Activated T-cell treated with anti-CD3 and anti-CD28 coated beads, Interleukin-2, amount 50 U/mL, for 4 hours (primary cell): ENCODE measurements around the gene GJD3. TPM values are rescaled to one million over a fixed set of nuclear protein-coding genes. Genes with fewer than 3 reads are reported as not detected.

ENCODE experiments used
- ATAC-seq, 2 donors: fragments of 200-7000 bp; cut with Tn5 transposase; one replicate each; pipeline ENCODE4 v1.10.0; 2021
- DNase-seq: peaks from one replicate; pipeline ENCODE4 v3.0.0-alpha.2; 2020
- H3K27me3 Mint-ChIP-seq: one replicate; pipeline ENCODE4 v1.8.0; 2021; ENCODE audit warnings: low read depth, mixed read lengths
- H3K36me3 Mint-ChIP-seq: one replicate; pipeline ENCODE4 v1.8.0; 2022; ENCODE audit warnings: mixed read lengths; ENCODE audit not compliant: insufficient read depth
- H3K4me1 Mint-ChIP-seq: one replicate; pipeline ENCODE4 v1.8.0; 2021; ENCODE audit warnings: low read depth, mixed read lengths
- H3K4me3 Mint-ChIP-seq: one replicate; pipeline ENCODE4 v1.8.0; 2021; ENCODE audit warnings: mild to moderate bottlenecking, moderate library complexity, mixed read lengths
- H3K9me3 Mint-ChIP-seq: one replicate; pipeline ENCODE4 v1.8.0; 2021; ENCODE audit warnings: mixed read lengths
- total RNA-seq, 3 donors: library from RNA; stranded (reverse); gene quantifications; one replicate each; pipeline ENCODE4 v1.2.1, GENCODE V29; 2021

Gene GJD3
- total RNA-seq, 3 donors from 2014 or later = not detected

DNA sequence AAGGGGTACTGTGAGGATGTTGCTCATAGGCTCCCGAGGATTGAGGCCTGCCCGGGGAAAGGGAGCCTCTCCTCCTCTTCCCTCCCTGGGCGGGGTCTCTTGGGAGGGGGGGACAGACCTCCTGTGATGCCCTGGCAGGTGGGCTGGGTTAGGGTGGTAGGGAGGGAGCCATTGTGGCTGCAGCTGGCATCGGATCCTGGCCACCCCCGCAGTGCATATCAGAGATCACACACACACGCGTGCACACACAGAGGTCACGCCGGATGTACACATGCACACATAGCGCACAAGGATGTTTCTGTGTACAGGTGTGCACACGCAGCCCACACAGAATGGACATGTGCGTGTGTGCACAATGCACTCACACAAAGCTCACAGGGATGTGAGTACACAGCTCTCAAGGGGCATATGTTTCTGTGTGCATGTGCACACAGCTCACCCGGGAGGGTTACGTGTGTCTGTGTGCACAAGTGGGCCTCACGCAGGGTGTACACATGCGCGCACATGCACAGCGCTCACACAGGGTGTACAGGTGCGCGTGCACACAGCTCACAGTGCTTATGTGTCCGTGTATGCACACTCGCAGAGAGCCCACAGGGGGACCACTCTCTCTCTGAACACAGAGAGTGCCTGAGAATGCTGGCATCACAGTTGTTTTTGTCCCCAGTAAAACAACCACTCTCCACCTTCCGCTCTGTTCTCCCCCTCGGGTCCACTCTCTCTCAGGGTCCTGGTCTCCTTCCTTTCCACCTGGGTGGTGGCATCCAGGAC, 2.4 kb downstream of the GJD3 start:
- ATAC-seq (peak; percentile 3 to 4), DNase-seq (no peak)
- H3K36me3 Mint-ChIP-seq = no peaks in the 10 kb centered on the region
- peak overlapping the region; percentile 65 for H3K4me3 Mint-ChIP-seq
- peaks cover 9% of the 10 kb centered on the region for H3K4me1 Mint-ChIP-seq
- H3K9me3 Mint-ChIP-seq = no peaks in the 10 kb centered on the region
- H3K27me3 Mint-ChIP-seq = peaks cover 11% of the 10 kb centered on the region

DNA sequence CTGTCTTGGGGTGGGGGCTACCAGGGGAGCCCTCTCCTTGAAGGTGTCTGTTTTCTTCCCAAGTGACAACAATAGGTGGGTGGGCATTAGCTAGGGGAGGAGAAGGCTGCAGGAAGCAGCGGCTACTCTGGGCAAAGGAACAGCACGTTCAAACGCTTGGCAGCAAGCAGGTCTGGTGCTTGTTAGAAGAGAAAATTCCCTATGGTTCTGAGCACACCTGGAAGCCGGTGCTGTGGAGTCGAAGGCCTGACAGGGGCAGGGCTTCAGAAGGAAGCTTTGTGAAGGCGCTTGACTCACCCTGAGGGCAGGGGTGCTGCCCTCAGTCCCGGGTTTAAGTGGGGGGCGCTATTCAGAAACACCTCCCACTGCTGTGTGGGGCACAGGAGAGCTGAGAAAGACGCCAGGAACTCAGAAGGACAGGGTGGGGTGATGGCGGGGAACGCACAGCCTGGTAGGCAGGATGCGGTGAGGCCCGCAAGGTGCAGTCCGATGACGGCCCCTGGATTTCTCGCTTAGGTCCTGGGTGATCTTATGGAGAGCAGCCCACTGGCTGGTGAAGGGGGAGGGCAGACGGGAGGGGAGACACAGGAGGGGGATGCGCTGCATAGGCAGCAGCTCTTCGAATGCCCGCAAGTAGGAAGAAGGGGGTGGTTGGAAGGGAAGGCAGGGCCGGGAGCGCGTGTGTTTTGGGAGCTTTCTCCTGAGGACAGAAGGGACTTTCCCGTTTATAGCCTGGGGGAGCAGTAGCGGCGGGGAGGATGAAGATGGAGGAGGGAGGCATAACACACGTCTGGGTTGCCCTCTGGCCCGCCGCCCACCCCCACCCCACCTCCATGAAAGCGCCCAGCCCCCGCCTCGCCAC, 3.2 kb downstream of the GJD3 start:
- H3K36me3 Mint-ChIP-seq = no peaks in the 10 kb centered on the region
- peaks cover 9% of the 10 kb centered on the region for H3K4me1 Mint-ChIP-seq
- peaks cover 11% of the 10 kb centered on the region for H3K27me3 Mint-ChIP-seq
- H3K9me3 Mint-ChIP-seq = no peaks in the 10 kb centered on the region
- DNase-seq (no peak), ATAC-seq (no peak)
- no peak overlapping the region for H3K4me3 Mint-ChIP-seq

DNA sequence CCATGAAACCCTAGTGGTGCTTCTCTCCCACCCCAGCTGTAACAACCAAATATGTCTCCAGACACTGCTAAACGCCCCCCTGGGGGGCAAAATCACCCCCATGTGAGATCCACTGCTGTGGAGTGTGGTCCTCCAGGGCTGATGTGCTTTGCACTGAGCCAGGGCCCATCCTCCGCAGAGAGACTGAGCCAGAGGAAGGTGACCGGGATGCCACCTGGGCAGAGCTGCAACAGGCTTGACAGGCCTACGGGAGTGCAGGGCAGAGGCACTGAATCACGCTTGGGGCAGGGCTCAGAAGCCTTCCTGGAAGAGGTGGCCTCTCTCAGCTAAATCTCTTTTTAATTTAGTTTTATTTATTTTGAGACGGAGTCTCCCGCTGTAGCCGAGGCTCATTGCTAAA, 4.4 kb downstream of the GJD3 start:
- no peak overlapping the region for H3K4me3 Mint-ChIP-seq
- DNase-seq (no peak), ATAC-seq (no peak)
- peaks cover 9% of the 10 kb centered on the region for H3K4me1 Mint-ChIP-seq
- H3K9me3 Mint-ChIP-seq = no peaks in the 10 kb centered on the region
- H3K27me3 Mint-ChIP-seq = peaks cover 11% of the 10 kb centered on the region
- peaks cover 3% of the 10 kb centered on the region for H3K36me3 Mint-ChIP-seq

DNA sequence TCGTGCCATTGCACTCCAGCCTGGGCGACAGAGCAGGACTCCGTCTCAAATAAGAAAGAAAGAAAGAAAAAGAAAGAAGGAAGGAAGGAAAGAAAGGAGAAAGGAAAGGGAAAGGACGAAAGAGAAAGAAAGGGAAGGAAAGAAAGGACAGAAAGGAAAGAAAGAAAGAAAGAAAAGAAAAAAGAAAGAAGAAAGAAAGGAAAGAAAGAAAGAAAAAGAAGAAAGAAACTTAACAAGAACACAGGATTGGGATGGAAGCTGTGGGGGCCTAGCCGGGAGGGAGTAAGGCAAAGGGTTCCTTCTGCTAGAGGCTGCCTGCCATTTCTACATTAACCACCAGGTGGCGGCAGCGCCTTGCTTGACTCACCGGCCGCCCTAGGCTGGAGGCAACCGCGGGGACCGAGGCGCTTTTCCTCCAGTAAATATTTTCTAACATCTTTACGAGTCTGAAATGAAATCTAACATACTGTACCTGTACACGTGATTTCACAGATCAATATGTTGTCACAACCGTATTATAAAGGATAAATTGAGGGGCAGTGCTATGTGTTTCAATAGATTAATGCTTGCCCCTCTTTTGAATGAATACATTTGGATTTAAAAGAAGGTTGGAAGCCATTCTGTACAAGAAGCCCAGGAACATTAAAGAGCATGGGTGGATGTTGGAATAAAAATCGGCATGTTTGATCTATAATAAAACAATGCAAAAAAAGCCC, 6.1 kb downstream of the GJD3 start:
- DNase-seq (peak; percentile 92), ATAC-seq (peak; percentile 36 to 41)
- Mint-ChIP-seq H3K9me3 (no peaks in the 10 kb centered on the region), H3K4me3 (no peak overlapping the region), H3K4me1 (peaks cover 13% of the 10 kb centered on the region), H3K36me3 (peaks cover 3% of the 10 kb centered on the region), H3K27me3 (peaks cover 10% of the 10 kb centered on the region)

DNA sequence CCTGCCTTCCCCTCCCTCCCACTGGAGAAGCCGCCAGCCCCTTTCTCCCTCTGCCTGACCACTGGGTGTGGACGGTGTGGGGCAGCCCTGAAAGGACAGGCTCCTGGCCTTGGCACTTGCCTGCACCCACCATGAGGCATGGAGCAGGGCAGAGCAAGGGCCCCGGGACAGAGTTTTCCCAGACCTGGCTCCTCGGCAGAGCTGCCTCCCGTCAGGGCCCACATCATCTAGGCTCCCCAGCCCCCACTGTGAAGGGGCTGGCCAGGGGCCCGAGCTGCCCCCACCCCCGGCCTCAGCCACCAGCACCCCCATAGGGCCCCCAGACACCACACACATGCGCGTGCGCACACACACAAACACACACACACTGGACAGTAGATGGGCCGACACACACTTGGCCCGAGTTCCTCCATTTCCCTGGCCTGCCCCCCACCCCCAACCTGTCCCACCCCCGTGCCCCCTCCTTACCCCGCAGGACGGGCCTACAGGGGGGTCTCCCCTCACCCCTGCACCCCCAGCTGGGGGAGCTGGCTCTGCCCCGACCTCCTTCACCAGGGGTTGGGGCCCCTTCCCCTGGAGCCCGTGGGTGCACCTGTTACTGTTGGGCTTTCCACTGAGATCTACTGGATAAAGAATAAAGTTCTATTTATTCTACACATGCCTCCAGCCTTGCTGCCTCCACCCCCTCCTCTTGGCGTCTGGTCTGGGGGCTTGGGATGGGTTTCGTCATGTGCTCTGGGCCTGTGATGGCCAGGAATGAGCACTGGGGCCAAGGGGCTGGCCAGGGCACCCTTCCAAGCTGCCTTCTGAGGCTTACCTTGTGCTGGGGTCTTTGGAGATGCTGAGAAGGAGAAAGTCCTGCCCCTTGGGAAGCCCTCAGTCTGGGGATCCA, 7.3 kb downstream of the GJD3 start:
- Mint-ChIP-seq H3K4me1 (peaks cover 17% of the 10 kb centered on the region), H3K36me3 (peaks cover 7% of the 10 kb centered on the region), H3K4me3 (no peak overlapping the region), H3K27me3 (peaks cover 8% of the 10 kb centered on the region), H3K9me3 (no peaks in the 10 kb centered on the region)
- no peak for DNase-seq
- ATAC-seq = no peak

DNA sequence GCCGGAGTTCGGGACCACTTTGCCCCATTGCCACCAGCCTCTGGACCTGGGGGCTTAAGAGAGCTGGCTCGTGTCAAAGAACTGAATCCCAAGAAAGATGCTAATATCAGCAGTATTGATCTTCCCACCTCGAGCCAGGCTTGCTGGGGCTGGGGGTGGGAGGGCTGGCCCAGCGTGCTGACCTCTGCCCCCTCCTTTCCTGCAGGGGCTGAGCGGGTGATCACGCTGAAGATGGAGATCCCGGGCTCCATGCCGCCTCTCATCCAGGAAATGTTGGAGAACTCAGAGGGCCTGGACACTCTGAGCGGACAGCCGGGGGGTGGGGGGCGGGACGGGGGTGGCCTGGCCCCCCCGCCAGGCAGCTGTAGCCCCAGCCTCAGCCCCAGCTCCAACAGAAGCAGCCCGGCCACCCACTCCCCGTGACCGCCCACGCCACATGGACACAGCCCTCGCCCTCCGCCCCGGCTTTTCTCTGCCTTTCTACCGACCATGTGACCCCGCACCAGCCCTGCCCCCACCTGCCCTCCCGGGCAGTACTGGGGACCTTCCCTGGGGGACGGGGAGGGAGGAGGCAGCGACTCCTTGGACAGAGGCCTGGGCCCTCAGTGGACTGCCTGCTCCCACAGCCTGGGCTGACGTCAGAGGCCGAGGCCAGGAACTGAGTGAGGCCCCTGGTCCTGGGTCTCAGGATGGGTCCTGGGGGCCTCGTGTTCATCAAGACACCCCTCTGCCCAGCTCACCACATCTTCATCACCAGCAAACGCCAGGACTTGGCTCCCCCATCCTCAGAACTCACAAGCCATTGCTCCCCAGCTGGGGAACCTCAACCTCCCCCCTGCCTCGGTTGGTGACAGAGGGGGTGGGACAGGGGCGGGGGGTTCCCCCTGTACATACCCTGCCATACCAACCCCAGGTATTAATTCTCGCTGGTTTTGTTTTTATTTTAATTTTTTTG, 8.5 kb downstream of the GJD3 start:
- no peak for DNase-seq
- H3K4me3 Mint-ChIP-seq = no peak overlapping the region
- no peak for ATAC-seq
- no peaks in the 10 kb centered on the region for H3K9me3 Mint-ChIP-seq
- H3K36me3 Mint-ChIP-seq = peaks cover 8% of the 10 kb centered on the region
- peaks cover 6% of the 10 kb centered on the region for H3K27me3 Mint-ChIP-seq
- H3K4me1 Mint-ChIP-seq = peaks cover 22% of the 10 kb centered on the region

DNA sequence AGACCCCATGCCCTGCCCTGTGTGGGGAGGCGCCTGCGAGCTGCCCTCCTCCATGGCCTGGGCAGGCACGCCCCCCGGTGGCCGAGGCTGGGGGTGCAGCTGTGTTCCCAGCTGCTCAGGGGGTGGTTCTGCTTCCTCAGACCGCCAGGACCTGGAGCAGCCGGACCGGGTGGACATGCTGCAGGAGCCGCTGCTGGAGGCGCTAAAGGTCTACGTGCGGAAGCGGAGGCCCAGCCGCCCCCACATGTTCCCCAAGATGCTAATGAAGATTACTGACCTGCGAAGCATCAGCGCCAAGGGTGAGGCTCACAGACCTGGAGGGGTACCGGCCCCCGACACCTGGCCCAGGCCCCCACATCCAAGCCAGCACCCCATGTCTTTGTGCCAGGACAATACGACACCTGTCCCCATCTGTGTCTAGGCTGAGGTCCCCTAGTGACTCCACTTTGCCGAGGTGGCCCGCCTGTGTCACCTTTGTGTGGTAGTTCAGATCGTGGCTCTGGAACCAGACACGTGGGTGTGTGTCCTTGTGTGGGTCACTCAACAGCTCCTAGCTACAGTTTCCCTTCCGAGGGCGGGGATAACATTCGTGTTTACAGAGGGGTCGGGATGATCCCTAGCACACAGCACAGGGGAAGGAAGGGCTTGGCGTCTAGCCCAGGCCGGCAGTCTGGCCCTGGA, 9.3 kb downstream of the GJD3 start:
- H3K27me3 Mint-ChIP-seq = peaks cover 3% of the 10 kb centered on the region
- H3K4me3 Mint-ChIP-seq = no peak overlapping the region
- DNase-seq (peak; percentile 80), ATAC-seq (peak; percentile 78 to 84)
- H3K4me1 Mint-ChIP-seq = peaks cover 24% of the 10 kb centered on the region
- H3K36me3 Mint-ChIP-seq = peaks cover 8% of the 10 kb centered on the region
- H3K9me3 Mint-ChIP-seq = no peaks in the 10 kb centered on the region

DNA sequence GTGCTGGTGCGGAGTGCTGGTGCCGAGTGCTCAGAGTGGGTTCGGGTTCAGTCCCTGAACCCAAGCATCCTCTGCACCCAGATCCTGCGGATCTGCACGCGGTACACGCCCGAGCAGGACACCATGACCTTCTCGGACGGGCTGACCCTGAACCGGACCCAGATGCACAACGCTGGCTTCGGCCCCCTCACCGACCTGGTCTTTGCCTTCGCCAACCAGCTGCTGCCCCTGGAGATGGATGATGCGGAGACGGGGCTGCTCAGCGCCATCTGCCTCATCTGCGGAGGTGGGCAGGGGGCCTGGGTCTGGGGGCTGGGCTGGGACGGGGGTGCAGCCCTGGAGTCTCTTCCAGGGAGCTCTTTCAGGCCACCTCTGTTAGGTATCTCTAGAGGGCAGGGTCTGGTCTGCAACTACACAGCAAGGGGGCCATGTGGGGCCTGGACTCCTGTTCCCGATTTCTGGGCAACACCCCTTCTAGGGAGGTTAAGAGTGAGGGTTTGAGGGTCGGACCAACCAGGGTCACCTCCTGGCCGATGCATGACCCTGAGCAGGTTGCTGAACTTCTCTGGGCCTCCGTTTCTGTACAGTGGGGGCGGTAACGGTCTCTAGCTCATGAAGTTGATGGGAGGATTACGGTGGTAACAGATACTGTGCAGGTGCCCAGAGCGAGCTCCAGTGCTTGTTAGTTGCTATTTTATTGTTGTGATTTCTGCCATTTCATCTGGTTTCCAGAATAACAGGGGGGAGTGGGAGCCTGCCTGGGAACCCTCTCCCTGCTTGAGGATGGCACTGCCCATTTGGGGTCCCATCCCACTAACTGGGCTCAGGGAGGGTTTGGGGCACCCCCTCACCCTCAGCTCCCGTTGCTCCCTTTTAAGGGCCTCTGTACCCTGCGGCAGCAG, 10.1 kb downstream of the GJD3 start:
- H3K36me3 Mint-ChIP-seq = peaks cover 8% of the 10 kb centered on the region
- H3K4me3 Mint-ChIP-seq = no peak overlapping the region
- DNase-seq = no peak
- H3K27me3 Mint-ChIP-seq = no peaks in the 10 kb centered on the region
- H3K9me3 Mint-ChIP-seq = no peaks in the 10 kb centered on the region
- no peak for ATAC-seq
- peaks cover 28% of the 10 kb centered on the region for H3K4me1 Mint-ChIP-seq

DNA sequence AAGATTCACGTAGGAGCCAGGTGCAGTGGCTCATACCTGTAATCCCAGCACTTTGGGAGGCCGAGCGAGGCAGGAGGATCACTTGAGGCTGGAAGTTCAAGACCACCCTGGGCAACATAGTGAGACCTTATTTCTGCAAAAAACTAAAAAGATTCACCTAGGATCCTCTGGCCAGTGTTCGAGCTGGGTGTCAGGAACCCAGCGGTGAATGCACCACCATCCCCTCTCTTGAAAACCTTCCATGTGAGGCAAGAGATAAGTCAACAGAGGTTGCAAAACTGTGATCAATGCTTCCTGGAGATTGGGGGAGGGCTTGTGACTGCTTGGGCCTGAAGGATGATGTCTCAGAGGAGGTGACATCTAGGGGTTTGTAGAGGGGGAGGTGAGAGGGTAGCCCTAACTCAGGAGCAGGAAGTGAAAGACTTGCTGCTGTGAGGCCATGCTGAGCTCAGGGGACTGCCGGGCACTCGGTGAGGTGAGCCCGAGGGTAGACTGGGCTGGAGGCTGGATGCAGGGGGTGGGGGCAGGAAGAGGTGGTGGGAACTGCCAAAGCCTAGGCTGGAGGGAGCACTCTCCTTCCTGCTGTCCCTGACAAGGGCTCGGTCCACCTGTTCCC, 11.7 kb downstream of the GJD3 start:
- H3K36me3 Mint-ChIP-seq = peaks cover 12% of the 10 kb centered on the region
- no peak overlapping the region for H3K4me3 Mint-ChIP-seq
- no peaks in the 10 kb centered on the region for H3K9me3 Mint-ChIP-seq
- H3K4me1 Mint-ChIP-seq = peaks cover 28% of the 10 kb centered on the region
- ATAC-seq (peak in 1 of 2 donors; percentile 41), DNase-seq (no peak)
- H3K27me3 Mint-ChIP-seq = no peaks in the 10 kb centered on the region

DNA sequence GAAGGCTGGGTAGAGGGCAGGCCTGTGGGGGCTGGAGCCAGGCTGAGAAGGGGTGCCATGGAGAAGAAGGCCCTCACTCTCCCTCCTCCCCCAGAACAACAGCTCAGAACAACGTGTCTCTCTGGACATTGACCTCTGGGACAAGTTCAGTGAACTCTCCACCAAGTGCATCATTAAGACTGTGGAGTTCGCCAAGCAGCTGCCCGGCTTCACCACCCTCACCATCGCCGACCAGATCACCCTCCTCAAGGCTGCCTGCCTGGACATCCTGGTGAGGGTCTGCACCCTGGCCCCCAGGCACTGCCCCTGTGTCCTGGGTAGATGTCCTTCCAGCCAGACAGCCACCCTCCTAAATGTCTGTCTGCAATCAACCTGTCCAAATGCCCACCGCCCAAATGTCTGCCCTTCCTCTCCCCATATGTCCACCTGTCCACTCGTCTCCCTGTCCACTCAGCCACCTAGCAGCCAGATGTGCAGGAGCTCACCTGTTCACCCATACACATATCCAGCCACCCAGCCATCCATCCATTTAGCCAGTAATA, 12.2 kb downstream of the GJD3 start:
- ATAC-seq (no peak), DNase-seq (no peak)
- H3K4me1 Mint-ChIP-seq = peaks cover 32% of the 10 kb centered on the region
- H3K36me3 Mint-ChIP-seq = peaks cover 12% of the 10 kb centered on the region
- no peaks in the 10 kb centered on the region for H3K27me3 Mint-ChIP-seq
- H3K4me3 Mint-ChIP-seq = no peak overlapping the region
- no peaks in the 10 kb centered on the region for H3K9me3 Mint-ChIP-seq
